Calu3 (cell line): ENCODE results near the gene ST7. TPM values are rescaled to one million over a fixed set of nuclear protein-coding genes. Genes with fewer than 3 reads are reported as not detected.

Experiments
- BruUV-seq: library from RNA; stranded (reverse); fragments of 400-500 nt; replicated peaks from 2 replicates; lab custom pipeline; 2021; lab: Mats Ljungman, UMichigan
- CTCF ChIA-PET: fragments of 300-600 bp; sonication (Branson Sonifier 250); formaldehyde crosslinking; loops from one replicate; lab custom pipeline; 2022; ENCODE audit warnings: antibody characterized with exemption; lab: Charles Lee
- DNase-seq: peaks from one replicate; pipeline ENCODE4 v3.0.0; 2022
- H3K27ac Mint-ChIP-seq: one replicate; pipeline ENCODE4 v1.8.0; 2022; ENCODE audit warnings: mixed read lengths; ENCODE audit not compliant: unreplicated experiment
- H3K27me3 Mint-ChIP-seq: one replicate; pipeline ENCODE4 v1.8.0; 2022; ENCODE audit warnings: mixed read lengths; ENCODE audit not compliant: unreplicated experiment
- H3K36me3 Mint-ChIP-seq: one replicate; pipeline ENCODE4 v1.8.0; 2022; ENCODE audit warnings: mild to moderate bottlenecking, moderate library complexity, mixed read lengths; ENCODE audit not compliant: insufficient read depth, unreplicated experiment
- H3K4me1 Mint-ChIP-seq: one replicate; pipeline ENCODE4 v1.8.0; 2022; ENCODE audit warnings: mild to moderate bottlenecking, low read depth, mixed read lengths; ENCODE audit not compliant: unreplicated experiment
- H3K4me3 Mint-ChIP-seq: one replicate; pipeline ENCODE4 v1.8.0; 2022; ENCODE audit warnings: mild to moderate bottlenecking, low read depth, moderate library complexity, mixed read lengths; ENCODE audit not compliant: unreplicated experiment
- H3K9me3 Mint-ChIP-seq: one replicate; pipeline ENCODE4 v1.8.0; 2022; ENCODE audit warnings: low read depth, mixed read lengths; ENCODE audit not compliant: unreplicated experiment
- CTCF ChIP-seq: fragments of 200-600 bp; IDR thresholded peaks from one replicate; pipeline ENCODE4 v1.8.0; 2022; ENCODE audit warnings: antibody characterized with exemption; ENCODE audit not compliant: unreplicated experiment
- intact Hi-C: fragments of 100-400 bp; cut with micrococcal nuclease; formaldehyde crosslinking; loops from one replicate; pipeline ENCODE4 v1.10.0; 2022; ENCODE audit not compliant: unreplicated experiment
- total RNA-seq: library from RNA; stranded (reverse); gene quantifications from 2 replicates; pipeline ENCODE4 v1.2.3, GENCODE V29; 2022

Gene ST7
- total RNA-seq, 1 experiment from 2014 or later: 17.7 TPM

- no peak overlapping the region for H3K27ac Mint-ChIP-seq
- H3K4me3 Mint-ChIP-seq: no peak overlapping the region
- H3K4me1 Mint-ChIP-seq: no peaks in the 10 kb centered on the region
- no TSS peak for BruUV-seq
- no peaks in the 10 kb centered on the region for H3K9me3 Mint-ChIP-seq
- intact Hi-C loops: no loop called here
- H3K27me3 Mint-ChIP-seq: peaks cover 73% of the 10 kb centered on the region
- no peak for TF ChIP-seq CTCF
- no peaks in the 10 kb centered on the region for H3K36me3 Mint-ChIP-seq
- no peak for DNase-seq
- CTCF ChIA-PET: no interaction called here
Measured at GRCh38 chr7:117250801-117251200, 297.5 kb downstream of the ST7 start.

- Mint-ChIP-seq H3K4me1 (no peaks in the 10 kb centered on the region), H3K27me3 (peaks cover 82% of the 10 kb centered on the region), H3K27ac (no peak overlapping the region), H3K4me3 (no peak overlapping the region), H3K9me3 (no peaks in the 10 kb centered on the region), H3K36me3 (no peaks in the 10 kb centered on the region)
- no peak for DNase-seq
- CTCF ChIA-PET: no interaction called here
- TF ChIP-seq CTCF: no peak
- intact Hi-C loops: no loop called here
- BruUV-seq: no TSS peak
Measured at GRCh38 chr7:117251687-117252086, 298.4 kb downstream of the ST7 start.

- Mint-ChIP-seq H3K27ac (no peak overlapping the region), H3K9me3 (no peaks in the 10 kb centered on the region), H3K27me3 (peaks cover 36% of the 10 kb centered on the region), H3K4me1 (no peaks in the 10 kb centered on the region), H3K36me3 (no peaks in the 10 kb centered on the region), H3K4me3 (no peak overlapping the region)
- intact Hi-C loops: no loop called here
- no peak for TF ChIP-seq CTCF
- BruUV-seq: no TSS peak
- DNase-seq: no peak
- CTCF ChIA-PET: no interaction called here
Measured at GRCh38 chr7:117259615-117260014, 306.3 kb downstream of the ST7 start.

GRCh38 chr7:117262546-117262945 is 309.2 kb downstream of the ST7 start:
- H3K4me3 Mint-ChIP-seq: no peak overlapping the region
- no peaks in the 10 kb centered on the region for H3K36me3 Mint-ChIP-seq

More at GRCh38 chr7:117262546-117262945, 309.2 kb downstream of the ST7 start:
- CTCF ChIA-PET: no interaction called here
- Mint-ChIP-seq H3K9me3 (peaks cover 1% of the 10 kb centered on the region), H3K27ac (no peak overlapping the region), H3K27me3 (peaks cover 11% of the 10 kb centered on the region), H3K4me1 (no peaks in the 10 kb centered on the region)
- no peak for DNase-seq
- intact Hi-C loops: no loop called here
- BruUV-seq: no TSS peak
- no peak for TF ChIP-seq CTCF
